Body of pancreas (tissue), 4 donors: ENCODE results near the gene TACC3. TPM values are rescaled to one million over a fixed set of nuclear protein-coding genes. Genes with fewer than 3 reads are reported as not detected.

Experiments used
- ATAC-seq: fragments of 150-250 bp; one replicate; pipeline ENCODE4 v1.9.1; 2016
- DNase-seq, 4 donors: peaks; one replicate each; pipeline ENCODE4 v3.0.0-alpha.2; 2019
- H3K27ac ChIP-seq, 4 donors: fragments of 200-600 bp; sonication (generic); 1 replicate in 3 of 4; 2 replicates in 1 of 4; pipeline versions ENCODE4 v1.5.1 to v1.6.1; 2016 to 2019; ENCODE audit warnings: mild to moderate bottlenecking in 1 of 4, mixed read lengths in 1 of 4, moderate library complexity in 1 of 4
- H3K27me3 ChIP-seq, 2 donors: fragments of 200-600 bp; sonication (generic); one replicate each; pipeline ENCODE4 v1.6.0; 2016; ENCODE audit warnings: mild to moderate bottlenecking in 1 of 2
- H3K36me3 ChIP-seq, 2 donors: fragments of 200-600 bp; sonication (generic); replicated peaks in 1 of 2; 2 replicates each; pipeline ENCODE4 v1.5.1; 2016; ENCODE audit warnings: low read depth in 2 of 2; ENCODE audit not compliant: insufficient read depth in 1 of 2
- H3K4me1 ChIP-seq: fragments of 200-600 bp; sonication (generic); one replicate; pipeline ENCODE4 v1.6.0; 2016
- H3K4me3 ChIP-seq, 2 donors: fragments of 200-600 bp; sonication (generic); 1 replicate in 1 of 2; 2 replicates in 1 of 2; pipeline ENCODE4 v1.5.1; 2016 to 2019
- H3K9me3 ChIP-seq, 3 donors: fragments of 200-600 bp; sonication (generic); 1 replicate in 2 of 3; 2 replicates in 1 of 3; pipeline ENCODE4 v1.5.1; 2016
- POLR2A ChIP-seq, 3 donors: fragments of 450-650 bp; IDR thresholded peaks; one replicate each; pipeline ENCODE4 v1.6.1; 2016; ENCODE audit warnings: antibody characterized with exemption in 3 of 3, mild to moderate bottlenecking in 2 of 3
- WGBS, 2 donors: methylation state at CpG; one replicate each; pipeline ENCODE4 v1.1.5; 2017; 5-methylcytosine and 5-hydroxymethylcytosine counted together
- intact Hi-C: fragments of 100-400 bp; cut with DNase I; formaldehyde crosslinking; loops from one replicate; pipeline ENCODE4 v1.15.1; 2023
- total RNA-seq, 2 donors: library from RNA; depleted of rRNA; stranded (reverse); fragments of >200 nt; gene quantifications; one replicate each; pipeline ENCODE4 v1.1.0, GENCODE V29; 2016
- TF ChIP-seq, protein P1 (sequence below), 7 experiments: fragments of 450-650 bp in 4 of 7; fragments of 200-600 bp in 3 of 7; sonication (generic) in 3 of 7; IDR thresholded peaks; one replicate each; pipeline ENCODE4 v1.5.1; 2016 to 2019; ENCODE audit warnings: antibody characterized with exemption in 7 of 7

TACC3 gene
- total RNA-seq, 2 donors from 2014 or later: 5.7 to 8.9 TPM

DNA sequence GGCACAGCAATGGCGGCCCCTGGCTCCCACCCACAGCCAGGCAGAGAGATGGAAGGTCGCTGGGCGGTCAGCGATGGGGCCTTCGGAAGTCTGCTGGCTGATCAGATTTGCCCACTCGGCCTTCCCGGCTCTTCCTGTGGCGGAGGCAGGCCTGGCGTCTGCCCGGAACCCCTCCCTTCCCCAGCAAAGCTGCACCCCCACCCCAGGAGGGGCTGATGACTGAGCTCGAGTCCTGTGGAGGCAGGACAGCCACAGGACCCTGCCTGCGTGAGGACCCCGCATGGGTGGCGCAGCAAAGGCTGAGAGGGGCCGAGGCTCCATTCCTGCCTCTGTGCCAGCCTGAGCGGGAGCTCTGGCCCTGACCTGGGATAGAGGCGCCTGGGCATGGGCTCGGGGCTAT, 34.8 kb downstream of the TACC3 start:
- intact Hi-C loops: no loop called here
- no peak for ATAC-seq

DNA sequence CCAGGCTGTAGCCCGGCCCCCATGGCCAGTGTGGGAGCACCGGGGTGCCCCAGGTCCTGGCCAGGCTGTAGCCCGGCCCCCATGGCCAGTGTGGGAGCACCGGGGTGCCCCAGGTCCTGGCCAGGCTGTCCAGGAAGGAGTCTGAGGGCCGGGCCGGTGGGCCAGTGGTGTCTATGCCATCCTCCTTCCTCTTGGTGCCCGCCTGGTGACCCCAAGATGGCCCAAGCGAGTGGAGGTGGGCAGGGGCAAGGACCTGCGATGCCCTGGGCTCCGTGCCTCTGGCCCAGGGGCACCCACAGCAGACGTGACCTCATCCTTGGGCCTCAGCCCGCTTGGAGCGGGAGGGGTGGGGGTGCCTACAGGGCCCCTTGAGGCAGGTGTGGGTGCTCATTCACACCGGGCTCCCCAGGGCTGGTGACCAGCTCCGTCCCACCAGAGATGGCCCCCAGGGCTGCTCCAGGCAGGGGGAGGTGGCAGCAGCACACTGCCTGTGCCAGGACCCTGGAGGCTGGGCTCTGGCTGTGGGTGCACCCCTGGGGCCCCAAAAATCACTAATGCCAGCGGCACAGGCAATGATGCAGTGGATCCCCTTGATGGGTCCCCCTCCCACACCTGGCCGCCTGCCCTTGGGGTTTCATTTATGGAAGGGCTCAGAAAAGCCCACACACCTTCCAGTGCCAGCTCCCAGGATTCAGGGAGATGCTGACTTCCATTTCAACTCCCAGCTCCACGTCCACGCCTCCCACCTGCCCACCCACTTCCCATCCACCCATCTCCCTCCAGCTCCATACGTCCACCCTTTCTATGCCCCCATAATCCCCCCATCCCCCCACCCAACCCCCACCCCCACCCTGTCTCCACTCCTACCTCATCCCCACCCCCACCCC, 35.8 kb downstream of the TACC3 start:
- ATAC-seq (no peak), DNase-seq (no peak)
- Histone ChIP-seq H3K27me3 (no peaks in the 10 kb centered on the region), H3K4me3 (no peak overlapping the region), H3K4me1 (peaks cover 26% of the 10 kb centered on the region), H3K36me3 (no peaks in the 10 kb centered on the region), H3K27ac (no peak overlapping the region), H3K9me3 (no peaks in the 10 kb centered on the region)
- WGBS, 2 donors: 69 to 74% methylated on average over 5 to 14 of the region's 20 CpGs
- intact Hi-C loops: no loop called here
- TF ChIP-seq, protein P1, sequence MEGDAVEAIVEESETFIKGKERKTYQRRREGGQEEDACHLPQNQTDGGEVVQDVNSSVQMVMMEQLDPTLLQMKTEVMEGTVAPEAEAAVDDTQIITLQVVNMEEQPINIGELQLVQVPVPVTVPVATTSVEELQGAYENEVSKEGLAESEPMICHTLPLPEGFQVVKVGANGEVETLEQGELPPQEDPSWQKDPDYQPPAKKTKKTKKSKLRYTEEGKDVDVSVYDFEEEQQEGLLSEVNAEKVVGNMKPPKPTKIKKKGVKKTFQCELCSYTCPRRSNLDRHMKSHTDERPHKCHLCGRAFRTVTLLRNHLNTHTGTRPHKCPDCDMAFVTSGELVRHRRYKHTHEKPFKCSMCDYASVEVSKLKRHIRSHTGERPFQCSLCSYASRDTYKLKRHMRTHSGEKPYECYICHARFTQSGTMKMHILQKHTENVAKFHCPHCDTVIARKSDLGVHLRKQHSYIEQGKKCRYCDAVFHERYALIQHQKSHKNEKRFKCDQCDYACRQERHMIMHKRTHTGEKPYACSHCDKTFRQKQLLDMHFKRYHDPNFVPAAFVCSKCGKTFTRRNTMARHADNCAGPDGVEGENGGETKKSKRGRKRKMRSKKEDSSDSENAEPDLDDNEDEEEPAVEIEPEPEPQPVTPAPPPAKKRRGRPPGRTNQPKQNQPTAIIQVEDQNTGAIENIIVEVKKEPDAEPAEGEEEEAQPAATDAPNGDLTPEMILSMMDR (IDR thresholded peaks at IDR 0.05): no peak
- TF ChIP-seq POLR2A (IDR thresholded peaks at IDR 0.05): no peak

More for the DNA sequence above, 34.8 kb downstream of the TACC3 start:
- 66% methylated on average over 13 of the region's 18 CpGs; no CpG with 5 or more reads in 1 of the 2 donors for WGBS, 2 donors
- peaks cover 25% of the 10 kb centered on the region for H3K4me1 ChIP-seq
- no peak overlapping the region for H3K4me3 ChIP-seq
- H3K27me3 ChIP-seq: no peaks in the 10 kb centered on the region
- TF ChIP-seq, protein P1 (IDR thresholded peaks at IDR 0.05): no peak
- no peak for TF ChIP-seq POLR2A (IDR thresholded peaks at IDR 0.05)
- no peak overlapping the region for H3K27ac ChIP-seq
- DNase-seq: no peak
- H3K36me3 ChIP-seq: no peaks in the 10 kb centered on the region
- H3K9me3 ChIP-seq: no peaks in the 10 kb centered on the region

DNA sequence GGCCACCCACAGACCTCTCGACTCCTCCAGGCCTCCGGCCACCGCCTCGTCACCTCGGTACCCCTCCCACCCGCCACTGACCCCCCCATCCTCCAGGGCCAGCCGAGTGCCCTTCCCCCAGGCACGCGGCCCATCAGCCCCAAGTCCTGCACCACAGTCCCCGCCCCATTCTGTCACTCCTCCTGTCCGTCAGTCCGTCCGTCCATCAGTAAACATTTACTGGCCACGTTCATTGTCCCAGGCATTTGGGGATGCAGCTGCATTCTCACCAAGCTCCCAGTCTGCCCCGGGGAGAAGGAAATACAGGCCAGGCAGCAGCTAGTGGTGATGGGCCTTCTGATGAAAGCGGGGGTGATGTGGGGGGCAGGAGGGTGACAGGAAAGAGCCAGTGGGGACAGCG, 36.5 kb downstream of the TACC3 start:
- Histone ChIP-seq H3K27ac (no peak overlapping the region), H3K36me3 (no peaks in the 10 kb centered on the region), H3K9me3 (no peaks in the 10 kb centered on the region), H3K4me3 (no peak overlapping the region), H3K4me1 (peaks cover 28% of the 10 kb centered on the region), H3K27me3 (no peaks in the 10 kb centered on the region)
- intact Hi-C loops: no loop called here
- 54 to 55% methylated on average over 16 to 17 of the region's 17 CpGs for WGBS, 2 donors
- DNase-seq (no peak), ATAC-seq (no peak)
- no peak for TF ChIP-seq POLR2A (IDR thresholded peaks at IDR 0.05)
- TF ChIP-seq, protein P1 (IDR thresholded peaks at IDR 0.05): no peak

DNA sequence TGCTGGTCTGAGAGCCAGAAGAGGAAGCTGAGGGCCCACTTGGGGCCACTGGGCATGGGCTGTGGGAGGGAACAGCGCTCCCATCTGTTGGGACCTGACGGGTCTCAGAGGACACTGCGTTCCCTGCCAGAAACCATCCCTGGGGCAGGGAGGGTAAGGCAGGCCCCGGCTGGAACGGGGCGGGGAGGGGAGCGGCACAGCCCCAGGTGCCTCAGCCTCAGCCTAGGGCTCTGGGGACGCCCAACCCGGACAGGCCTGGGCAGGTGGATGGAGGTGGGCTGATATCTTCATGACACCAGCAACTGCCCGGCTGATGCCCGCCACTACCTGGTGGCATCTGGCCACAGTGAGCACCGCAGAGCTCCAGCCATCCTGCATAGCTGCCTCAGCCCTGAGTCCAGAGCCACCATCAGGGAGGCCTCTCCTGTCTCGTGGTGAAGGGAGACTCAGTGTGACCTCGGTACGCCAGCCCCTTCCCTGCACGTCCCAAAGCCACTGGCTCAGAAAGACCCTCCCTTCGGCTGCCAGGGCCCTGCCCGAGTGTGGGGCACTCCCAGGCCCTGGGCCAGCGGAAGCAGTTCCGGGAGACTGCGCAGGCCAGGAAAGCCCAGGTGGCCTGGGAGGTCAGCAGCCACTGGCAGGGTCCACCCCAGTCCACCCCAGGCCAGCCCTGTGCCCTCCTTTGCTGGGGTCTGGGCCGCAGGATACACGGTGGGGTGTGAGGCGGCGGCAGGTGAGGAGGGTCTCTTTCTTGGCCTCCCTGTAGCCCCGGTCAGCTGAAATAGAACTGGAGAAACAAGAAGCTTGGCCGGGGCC, 37.2 kb downstream of the TACC3 start:
- Histone ChIP-seq H3K36me3 (no peaks in the 10 kb centered on the region), H3K27me3 (no peaks in the 10 kb centered on the region), H3K9me3 (no peaks in the 10 kb centered on the region), H3K27ac (no peak overlapping the region), H3K4me1 (peaks cover 26% of the 10 kb centered on the region), H3K4me3 (no peak overlapping the region)
- no peak for ATAC-seq
- TF ChIP-seq POLR2A (IDR thresholded peaks at IDR 0.05): no peak
- TF ChIP-seq, protein P1 (IDR thresholded peaks at IDR 0.05): no peak
- DNase-seq: no peak
- WGBS, 2 donors: 84% methylated on average over 12 to 22 of the region's 27 CpGs
- intact Hi-C loops: no loop called here
